Uterus (tissue), 4 donors: ENCODE measurements around the gene KCNN3. TPM values are rescaled to one million over a fixed set of nuclear protein-coding genes. Genes with fewer than 3 reads are reported as not detected.
A peak's percentile ranks its signal among the peaks of the same experiment; 100 is the strongest.

Source experiments
- DNase-seq, 2 donors: peaks; one replicate each; pipeline ENCODE4 v3.0.0-alpha.2; 2019 to 2020
- H3K27ac ChIP-seq, 2 donors: fragments of 200-600 bp; sonication (generic); 1 replicate in 1 of 2; 2 replicates in 1 of 2; pipeline ENCODE4 v1.5.1; 2016 to 2018
- H3K27me3 ChIP-seq, 2 donors: fragments of 200-600 bp; sonication (generic); one replicate each; pipeline ENCODE4 v1.5.1; 2018 to 2019; ENCODE audit warnings: control low read depth in 1 of 2
- H3K36me3 ChIP-seq, 2 donors: fragments of 200-600 bp; sonication (generic); one replicate each; pipeline ENCODE4 v1.5.1; 2019; ENCODE audit warnings: control low read depth in 1 of 2
- H3K4me1 ChIP-seq, 2 donors: fragments of 200-600 bp; sonication (generic); one replicate each; pipeline ENCODE4 v1.5.1; 2018 to 2019; ENCODE audit warnings: control low read depth in 1 of 2
- H3K4me3 ChIP-seq, 2 donors: fragments of 200-600 bp; sonication (generic); 1 replicate in 1 of 2; 2 replicates in 1 of 2; pipeline ENCODE4 v1.5.1; 2018 to 2019; ENCODE audit warnings: mild to moderate bottlenecking in 1 of 2
- H3K9me3 ChIP-seq, 2 donors: fragments of 200-600 bp; sonication (generic); one replicate each; pipeline ENCODE4 v1.5.1; 2019; ENCODE audit warnings: control low read depth in 1 of 2
- POLR2A ChIP-seq, 2 donors: fragments of 450-650 bp; IDR thresholded peaks; one replicate each; pipeline ENCODE4 v1.6.1; 2016; ENCODE audit warnings: antibody characterized with exemption in 2 of 2, mild to moderate bottlenecking in 1 of 2, moderate library complexity in 1 of 2
- intact Hi-C: fragments of 100-400 bp; cut with DNase I; formaldehyde crosslinking; loops from one replicate; pipeline ENCODE4 v1.15.1; 2023; ENCODE audit warnings: low total_unique reads
- total RNA-seq, 4 donors: library from RNA; depleted of rRNA in 3 of 4; stranded (reverse); fragments of >200 nt in 3 of 4; gene quantifications; one replicate each; pipeline versions ENCODE4 v1.1.0 to v1.2.4, GENCODE V29; 2014 to 2023
- TF ChIP-seq, protein P1 (sequence below), 4 experiments: fragments of 200-600 bp in 2 of 4; fragments of 450-650 bp in 2 of 4; sonication (generic) in 2 of 4; IDR thresholded peaks; one replicate each; pipeline ENCODE4 v1.5.1; 2016 to 2019; ENCODE audit warnings: antibody characterized with exemption in 4 of 4, mild to moderate bottlenecking in 2 of 4, moderate library complexity in 1 of 4
- donor health status: DM: yes; HTN: yes; CAD: no.

KCNN3 gene
- total RNA-seq, 4 donors from 2014 or later, result 7.1 to 35.5 (median 12.1) TPM

DNA sequence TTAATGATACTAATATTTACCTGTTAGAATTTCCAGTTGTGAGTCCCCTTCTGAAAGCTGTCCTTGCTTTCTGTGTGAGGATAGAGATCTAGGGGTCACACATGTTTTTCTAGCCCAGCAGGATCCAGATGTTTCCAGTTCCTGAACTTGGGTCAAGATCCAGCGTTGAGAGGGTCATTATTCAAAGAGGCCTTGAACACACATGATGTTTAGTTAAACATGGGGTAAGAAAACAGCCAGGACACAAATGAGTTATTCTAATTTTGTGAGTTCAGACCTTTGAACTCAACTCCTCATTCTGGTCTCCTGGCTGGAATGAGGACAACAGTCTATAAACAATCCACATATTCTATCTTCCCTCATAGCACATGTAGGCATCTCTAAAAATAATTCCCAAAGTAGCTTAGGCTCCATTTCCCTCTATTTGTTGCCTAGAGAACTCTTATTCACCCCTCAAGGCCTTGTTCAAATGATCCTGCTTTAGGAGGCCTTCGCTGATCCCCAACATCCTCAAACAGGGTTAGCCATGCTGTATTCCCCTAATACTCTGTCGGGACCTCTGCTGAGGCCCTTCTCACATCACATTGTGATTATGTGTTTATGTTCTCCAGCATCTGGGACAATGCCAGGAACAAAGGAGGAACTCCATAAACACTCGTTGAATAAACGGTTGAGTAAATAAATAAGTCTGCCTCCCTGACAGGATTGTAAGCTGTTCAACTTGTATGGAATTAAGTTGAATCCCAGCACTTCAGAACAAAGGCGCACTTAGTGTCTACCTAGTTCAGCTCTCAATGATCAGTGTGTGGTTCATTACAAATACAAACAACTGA lies 15.0 kb upstream of the KCNN3 start:
- intact Hi-C loops, result loop anchor here (10.0 kb wide), 1 partner anchor 310 kb away; no protein-coding TSS in a partner anchor
- Histone ChIP-seq H3K36me3 (no peaks in the 10 kb centered on the region), H3K27me3 (no peaks in the 10 kb centered on the region), H3K27ac (peak overlapping the region; percentile 7 to 46), H3K4me1 (no peaks in the 10 kb centered on the region), H3K4me3 (no peak overlapping the region), H3K9me3 (no peaks in the 10 kb centered on the region)
- DNase-seq, result no peak
- TF ChIP-seq, protein P1, sequence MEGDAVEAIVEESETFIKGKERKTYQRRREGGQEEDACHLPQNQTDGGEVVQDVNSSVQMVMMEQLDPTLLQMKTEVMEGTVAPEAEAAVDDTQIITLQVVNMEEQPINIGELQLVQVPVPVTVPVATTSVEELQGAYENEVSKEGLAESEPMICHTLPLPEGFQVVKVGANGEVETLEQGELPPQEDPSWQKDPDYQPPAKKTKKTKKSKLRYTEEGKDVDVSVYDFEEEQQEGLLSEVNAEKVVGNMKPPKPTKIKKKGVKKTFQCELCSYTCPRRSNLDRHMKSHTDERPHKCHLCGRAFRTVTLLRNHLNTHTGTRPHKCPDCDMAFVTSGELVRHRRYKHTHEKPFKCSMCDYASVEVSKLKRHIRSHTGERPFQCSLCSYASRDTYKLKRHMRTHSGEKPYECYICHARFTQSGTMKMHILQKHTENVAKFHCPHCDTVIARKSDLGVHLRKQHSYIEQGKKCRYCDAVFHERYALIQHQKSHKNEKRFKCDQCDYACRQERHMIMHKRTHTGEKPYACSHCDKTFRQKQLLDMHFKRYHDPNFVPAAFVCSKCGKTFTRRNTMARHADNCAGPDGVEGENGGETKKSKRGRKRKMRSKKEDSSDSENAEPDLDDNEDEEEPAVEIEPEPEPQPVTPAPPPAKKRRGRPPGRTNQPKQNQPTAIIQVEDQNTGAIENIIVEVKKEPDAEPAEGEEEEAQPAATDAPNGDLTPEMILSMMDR (IDR thresholded peaks at IDR 0.05), result no peak
- no peak for TF ChIP-seq POLR2A (IDR thresholded peaks at IDR 0.05)

DNA sequence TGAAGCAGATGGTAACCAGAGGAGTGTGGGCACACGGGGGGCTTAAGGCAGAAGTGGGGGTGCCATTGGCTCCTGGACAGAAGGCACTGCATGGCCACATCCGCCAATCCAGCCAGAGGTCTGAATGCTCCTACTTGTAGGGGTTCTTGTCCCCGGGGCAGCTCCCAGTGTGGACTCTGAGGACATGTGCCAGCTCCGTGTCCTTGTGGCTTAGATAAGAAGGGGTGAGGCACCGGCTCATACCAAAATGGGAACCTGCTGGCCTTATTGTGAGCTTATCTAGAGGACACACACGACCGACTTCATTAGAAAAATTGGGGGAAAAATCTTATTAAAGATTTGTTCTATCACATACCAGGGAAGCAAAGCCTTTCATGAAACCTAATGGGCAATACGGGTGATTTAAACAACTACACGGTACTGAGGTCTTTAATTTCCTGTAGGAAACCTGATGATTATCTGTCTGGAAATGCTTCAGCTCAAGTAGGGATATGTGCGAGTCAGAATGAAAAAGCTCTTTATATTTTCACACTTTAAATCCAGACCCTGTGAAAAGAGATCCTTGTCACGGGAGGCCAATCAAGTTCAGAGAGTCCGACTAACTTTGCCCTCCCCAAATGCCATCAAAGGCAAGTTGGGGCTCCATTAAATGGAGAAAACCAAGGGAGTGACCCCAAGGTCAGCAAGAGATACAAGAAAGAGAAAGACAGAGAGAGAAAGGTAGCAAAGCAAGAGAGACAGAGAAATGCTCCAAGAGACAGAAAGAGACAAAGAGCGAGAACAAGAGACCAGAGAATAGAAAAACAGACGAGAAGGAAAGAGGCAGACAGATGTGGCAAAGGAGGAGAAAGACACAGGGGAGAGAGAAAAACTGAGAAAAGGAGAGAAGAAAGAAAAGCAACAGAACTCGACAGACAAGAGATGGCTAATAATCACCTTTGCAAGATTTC lies 14.1 kb upstream of the KCNN3 start:
- Histone ChIP-seq H3K27me3 (no peaks in the 10 kb centered on the region), H3K4me3 (no peak overlapping the region), H3K9me3 (no peaks in the 10 kb centered on the region), H3K27ac (peak overlapping the region; percentile 7 to 46), H3K36me3 (no peaks in the 10 kb centered on the region), H3K4me1 (no peaks in the 10 kb centered on the region)
- TF ChIP-seq, protein P1 (IDR thresholded peaks at IDR 0.05), result no peak
- TF ChIP-seq POLR2A (IDR thresholded peaks at IDR 0.05), result no peak
- DNase-seq, result no peak
- intact Hi-C loops, result loop anchor here (10.0 kb wide), 1 partner anchor 309 kb away; no protein-coding TSS in a partner anchor

DNA sequence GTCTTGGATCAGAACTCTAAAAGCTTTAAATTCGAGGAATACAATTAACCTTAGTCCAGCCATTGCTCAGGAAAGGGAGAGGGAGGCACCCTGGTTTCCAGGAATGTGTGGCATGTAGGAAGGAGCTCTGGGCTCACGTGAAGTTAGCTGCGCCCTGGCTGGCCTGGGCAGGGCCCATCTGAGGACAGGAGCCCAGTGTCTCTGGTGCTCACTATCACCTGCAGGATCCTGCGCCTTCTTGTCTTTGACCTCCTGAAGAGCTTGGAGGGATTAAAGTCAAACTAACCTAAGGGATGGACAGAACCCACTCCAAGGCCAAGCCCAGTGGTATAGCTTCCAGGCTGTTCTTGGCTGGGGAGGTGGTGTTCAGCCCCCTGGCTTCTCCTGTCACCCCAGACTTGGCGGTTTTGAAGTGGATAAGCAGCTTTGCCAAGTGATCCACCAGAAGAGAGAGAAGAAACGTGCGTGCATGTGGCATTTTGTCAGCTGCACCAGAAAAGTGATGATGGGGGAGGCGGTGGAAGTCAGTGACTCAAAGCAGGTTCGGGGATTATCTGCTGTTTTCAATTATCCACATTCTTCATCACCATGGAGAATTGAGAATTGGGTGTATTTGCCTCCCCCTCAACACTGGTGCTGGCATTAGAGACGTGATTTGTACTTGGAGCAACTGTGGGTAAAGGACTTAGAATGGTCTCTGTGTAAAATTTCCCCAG lies 11.9 kb upstream of the KCNN3 start:
- TF ChIP-seq POLR2A (IDR thresholded peaks at IDR 0.05), result no peak
- TF ChIP-seq, protein P1 (IDR thresholded peaks at IDR 0.05), result no peak
- intact Hi-C loops, result loop anchor here (2.0 to 10.0 kb wide), 2 partner anchors 213 to 307 kb away; no protein-coding TSS in a partner anchor
- Histone ChIP-seq H3K9me3 (no peaks in the 10 kb centered on the region), H3K27ac (no peak overlapping the region), H3K4me3 (no peak overlapping the region), H3K36me3 (no peaks in the 10 kb centered on the region), H3K4me1 (no peaks in the 10 kb centered on the region), H3K27me3 (no peaks in the 10 kb centered on the region)
- DNase-seq, result no peak

DNA sequence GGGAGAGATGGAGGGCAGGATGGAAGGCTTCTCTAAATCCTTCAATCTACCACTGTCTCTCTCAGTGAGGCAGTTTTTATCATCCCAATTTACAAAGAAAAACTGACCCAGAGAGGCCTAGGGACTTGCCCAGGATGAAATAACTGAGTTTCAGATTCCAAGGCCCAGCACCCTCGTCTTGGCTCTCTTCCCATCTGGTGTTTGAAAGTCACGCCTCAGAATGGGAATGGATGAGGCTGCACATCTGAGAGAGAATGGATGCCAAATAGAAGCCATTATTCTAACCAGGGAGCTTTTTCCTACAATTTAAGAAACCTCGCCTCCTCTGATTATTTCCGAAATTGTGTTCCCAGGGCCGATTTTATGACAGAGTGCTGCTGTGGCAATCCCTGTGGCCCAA lies 10.6 kb upstream of the KCNN3 start:
- no peak for DNase-seq
- H3K9me3 ChIP-seq, result no peaks in the 10 kb centered on the region

More for the DNA sequence above, 10.6 kb upstream of the KCNN3 start:
- intact Hi-C loops, result loop anchor here (2.0 to 10.0 kb wide), 2 partner anchors 212 to 306 kb away; no protein-coding TSS in a partner anchor
- Histone ChIP-seq H3K4me3 (no peak overlapping the region), H3K27me3 (no peaks in the 10 kb centered on the region), H3K4me1 (no peaks in the 10 kb centered on the region), H3K36me3 (no peaks in the 10 kb centered on the region), H3K27ac (no peak overlapping the region)
- TF ChIP-seq, protein P1 (IDR thresholded peaks at IDR 0.05), result no peak
- no peak for TF ChIP-seq POLR2A (IDR thresholded peaks at IDR 0.05)
